Measurements from ENCODE around the gene SYT11.

SYT11 gene

GRCh38 chr1:155931332-155932038 is 72.1 kb downstream of the SYT11 start:
- no peak overlapping the region for H3K27ac ChIP-seq
- TF ChIP-seq, protein P1, sequence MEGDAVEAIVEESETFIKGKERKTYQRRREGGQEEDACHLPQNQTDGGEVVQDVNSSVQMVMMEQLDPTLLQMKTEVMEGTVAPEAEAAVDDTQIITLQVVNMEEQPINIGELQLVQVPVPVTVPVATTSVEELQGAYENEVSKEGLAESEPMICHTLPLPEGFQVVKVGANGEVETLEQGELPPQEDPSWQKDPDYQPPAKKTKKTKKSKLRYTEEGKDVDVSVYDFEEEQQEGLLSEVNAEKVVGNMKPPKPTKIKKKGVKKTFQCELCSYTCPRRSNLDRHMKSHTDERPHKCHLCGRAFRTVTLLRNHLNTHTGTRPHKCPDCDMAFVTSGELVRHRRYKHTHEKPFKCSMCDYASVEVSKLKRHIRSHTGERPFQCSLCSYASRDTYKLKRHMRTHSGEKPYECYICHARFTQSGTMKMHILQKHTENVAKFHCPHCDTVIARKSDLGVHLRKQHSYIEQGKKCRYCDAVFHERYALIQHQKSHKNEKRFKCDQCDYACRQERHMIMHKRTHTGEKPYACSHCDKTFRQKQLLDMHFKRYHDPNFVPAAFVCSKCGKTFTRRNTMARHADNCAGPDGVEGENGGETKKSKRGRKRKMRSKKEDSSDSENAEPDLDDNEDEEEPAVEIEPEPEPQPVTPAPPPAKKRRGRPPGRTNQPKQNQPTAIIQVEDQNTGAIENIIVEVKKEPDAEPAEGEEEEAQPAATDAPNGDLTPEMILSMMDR (IDR thresholded peaks at IDR 0.05), result no peak
- TF ChIP-seq ZFX (IDR thresholded peaks at IDR 0.05; ENCODE audit: borderline replicate concordance), result no peak

GRCh38 chr1:155932081-155932480 is 72.7 kb downstream of the SYT11 start:
- TF ChIP-seq ZFX (IDR thresholded peaks at IDR 0.05; ENCODE audit: borderline replicate concordance), result no peak
- TF ChIP-seq, protein P1 (IDR thresholded peaks at IDR 0.05), result no peak
- no peak overlapping the region for H3K27ac ChIP-seq

- H3K27ac ChIP-seq, result no peak overlapping the region
- TF ChIP-seq ZFX (IDR thresholded peaks at IDR 0.05; ENCODE audit: borderline replicate concordance), result no peak
- TF ChIP-seq, protein P1 (IDR thresholded peaks at IDR 0.05), result no peak
Measured at GRCh38 chr1:155932487-155932886, 73.1 kb downstream of the SYT11 start.

DNA sequence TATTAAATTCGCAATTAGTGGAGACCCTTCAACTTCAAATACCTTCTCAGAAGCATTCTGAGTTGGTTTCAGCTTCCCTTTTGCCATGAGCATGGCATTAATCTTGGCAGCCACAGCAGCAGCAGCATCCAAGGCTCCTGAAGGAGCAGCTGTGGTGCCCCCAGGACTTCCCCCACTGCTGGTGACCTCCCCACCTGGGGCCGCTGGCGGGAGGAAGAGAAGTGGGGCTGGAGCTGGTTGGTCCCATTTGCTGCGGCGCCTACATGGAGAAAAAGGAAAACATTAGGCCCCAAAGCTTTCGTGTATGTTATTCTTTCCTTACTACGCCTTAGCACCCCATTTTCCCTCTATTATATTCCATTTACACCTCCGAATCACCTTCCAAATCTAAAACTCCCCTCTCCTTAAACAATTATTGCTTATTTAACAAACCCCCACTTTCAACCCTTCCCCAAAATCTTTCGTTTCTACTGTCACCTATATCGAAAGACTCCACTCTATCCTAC is 74.3 kb downstream of the SYT11 start:
- TF ChIP-seq, protein P1 (IDR thresholded peaks at IDR 0.05), result 0 out of 2 replicates have a peak, but pooled peaks have one; percentile 1
- TF ChIP-seq ZFX (IDR thresholded peaks at IDR 0.05; ENCODE audit: borderline replicate concordance), result no peak
- H3K27ac ChIP-seq, result peak overlapping the region; percentile 95

GRCh38 chr1:155934097-155934935 is 74.9 kb downstream of the SYT11 start, which contains the start of gene KHDC4:
KHDC4 (minus strand) TSS chr1:155934413; CDS start chr1:155934373, 40 bp downstream.
- TF ChIP-seq ZFX (IDR thresholded peaks at IDR 0.05; ENCODE audit: borderline replicate concordance), result 0 out of 2 replicates have a peak, but pooled peaks have one; percentile 40
- TF ChIP-seq, protein P1 (IDR thresholded peaks at IDR 0.05), result 0 out of 2 replicates have a peak, but pooled peaks have one; percentile 3
- H3K27ac ChIP-seq, result peak within 1 kb of the TSS; percentile 95

Data from 22Rv1 (cell line).